Erythroblast (primary cell): Measurements from ENCODE around the gene ATP1B2.

ENCODE experiments used
- GATA1 ChIP-seq: IDR thresholded peaks from 2 replicates; pipeline ENCODE4 v1.6.1; 2011; ENCODE audit warnings: low read depth, mild to moderate bottlenecking, control low read depth, low read length, moderate library complexity
- POLR2A ChIP-seq: IDR thresholded peaks from 2 replicates; pipeline ENCODE4 v1.6.1; 2011; ENCODE audit warnings: mild to moderate bottlenecking, low read length

- TF ChIP-seq POLR2A (no peak), GATA1 (no peak)
These were observed 1.9 kb downstream of the ATP1B2 start for GRCh38 chr17:7652388-7653356.
